Kidney (tissue), 14 donors: ENCODE data around the gene PTK6. TPM values are rescaled to one million over a fixed set of nuclear protein-coding genes. Genes with fewer than 3 reads are reported as not detected.

Experiments used
- DNase-seq, 5 donors: peaks; one replicate each; pipeline ENCODE4 v3.0.0-alpha.2; 2013 to 2020
- FAIRE-seq: peaks from 2 replicates; lab custom pipeline; 2012; peaks lifted over from hg19 to GRCh38; lab: Jason Lieb, UNC
- H3K27ac ChIP-seq, 2 donors: one replicate each; pipeline ENCODE4 v1.7.0; 2013; ENCODE audit warnings: low read depth in 2 of 2, low read length in 2 of 2, inconsistent platforms in 1 of 2
- H3K27me3 ChIP-seq: one replicate; pipeline ENCODE4 v1.7.1; 2013; ENCODE audit warnings: low read length, inconsistent platforms; ENCODE audit not compliant: control insufficient read depth, insufficient read depth
- H3K36me3 ChIP-seq, 3 donors: one replicate each; pipeline versions ENCODE4 v1.7.0 to v1.7.1; 2013; ENCODE audit warnings: low read length in 3 of 3, control low read depth in 1 of 3, inconsistent platforms in 1 of 3; ENCODE audit not compliant: insufficient read depth in 3 of 3, control insufficient read depth in 2 of 3
- H3K4me1 ChIP-seq, 3 donors: one replicate each; pipeline versions ENCODE4 v1.7.0 to v1.7.1; 2013; ENCODE audit warnings: low read length in 3 of 3, inconsistent platforms in 1 of 3, low read depth in 1 of 3; ENCODE audit not compliant: control insufficient read depth in 2 of 3, insufficient read depth in 2 of 3
- H3K4me3 ChIP-seq, 3 donors: one replicate each; pipeline versions ENCODE4 v1.7.0 to v1.8.1; 2013; ENCODE audit warnings: low read length in 3 of 3, control low read depth in 1 of 3, inconsistent platforms in 1 of 3
- H3K9ac ChIP-seq, 3 donors: one replicate each; pipeline versions ENCODE4 v1.7.0 to v1.7.1; 2013; ENCODE audit warnings: low read length in 3 of 3, control low read depth in 1 of 3, inconsistent platforms in 1 of 3
- H3K9me3 ChIP-seq, 3 donors: one replicate each; pipeline versions ENCODE4 v1.7.0 to v1.7.1; 2013; ENCODE audit warnings: low read length in 3 of 3, control low read depth in 1 of 3, inconsistent platforms in 1 of 3; ENCODE audit not compliant: control insufficient read depth in 2 of 3, insufficient read depth in 1 of 3
- CTCF ChIP-seq: IDR thresholded peaks from 3 replicates; pipeline ENCODE4 v1.5.1; 2012; ENCODE audit warnings: mild to moderate bottlenecking, moderate library complexity, borderline replicate concordance; ENCODE audit not compliant: insufficient read depth; ENCODE audit errors: extremely low read depth
- intact Hi-C: fragments of 100-400 bp; cut with DNase I; formaldehyde crosslinking; loops from one replicate; pipeline ENCODE4 v1.11.1; 2022
- polyA plus RNA-seq: library from polyadenylated mRNA; stranded (reverse); fragments of 350-450 nt; fragmentation: Illumina TruSeq; extraction: RNeasy Lipid Tissue Mini Kit (QIAGEN cat#74804); gene quantifications from one replicate; pipeline ENCODE4 v1.2.3, GENCODE V29; 2014; ENCODE audit warnings: low read depth, low replicate concordance; ENCODE audit not compliant: insufficient read depth
- total RNA-seq: library from RNA; stranded (reverse); fragmentation: NEBNext Ultra II Directional; extraction: Animal tissue kit (Norgen Biotek cat#: 25700); gene quantifications from one replicate; pipeline ENCODE4 v1.2.1, GENCODE V29; 2021
- donor health status: control.
- donor health status: control.
- donor health status: control.
- donor health status: control.
- donor health status: control.
- donor health status: DM: yes; HTN: yes; CAD: no.
- donor health status: Normal renal cell carcinoma (clear cell type).

PTK6 gene
- total and polyA plus RNA-seq, 2 donors from 2014 or later = 0.26 to 1.1 TPM

GRCh38 chr20:63543131-63543530 lies 6.0 kb upstream of the PTK6 start:
- Histone ChIP-seq H3K27me3 (no peaks in the 10 kb centered on the region), H3K9ac (no peak overlapping the region), H3K4me1 (no peaks in the 10 kb centered on the region), H3K9me3 (no peaks in the 10 kb centered on the region), H3K4me3 (no peak overlapping the region), H3K27ac (no peak overlapping the region), H3K36me3 (no peaks in the 10 kb centered on the region)
- DNase-seq = no peak
- no peak for FAIRE-seq
- TF ChIP-seq CTCF = no peak
- intact Hi-C loops = no loop called here

- Histone ChIP-seq H3K27me3 (no peaks in the 10 kb centered on the region), H3K4me3 (no peak overlapping the region), H3K27ac (no peak overlapping the region), H3K9ac (no peak overlapping the region), H3K4me1 (peaks cover 0 to 1% (median 0%) of the 10 kb centered on the region in 3 donors), H3K9me3 (no peaks in the 10 kb centered on the region), H3K36me3 (no peaks in the 10 kb centered on the region)
- intact Hi-C loops = no loop called here
- no peak for TF ChIP-seq CTCF
- no peak for FAIRE-seq
- DNase-seq = no peak
Observed at GRCh38 chr20:63542696-63543095, 5.5 kb upstream of the PTK6 start.

GRCh38 chr20:63542031-63542559 lies 4.9 kb upstream of the PTK6 start:
- H3K27ac ChIP-seq = no peak overlapping the region
- TF ChIP-seq CTCF = no peak
- H3K4me1 ChIP-seq = peaks cover 0 to 4% (median 0%) of the 10 kb centered on the region in 3 donors

GRCh38 chr20:63541371-63541770 lies 4.2 kb upstream of the PTK6 start:
- Histone ChIP-seq H3K27me3 (no peaks in the 10 kb centered on the region), H3K4me1 (peaks cover 0 to 4% (median 0%) of the 10 kb centered on the region in 3 donors), H3K27ac (no peak overlapping the region), H3K9ac (no peak overlapping the region), H3K4me3 (no peak overlapping the region), H3K36me3 (no peaks in the 10 kb centered on the region), H3K9me3 (no peaks in the 10 kb centered on the region)
- no peak for FAIRE-seq
- no peak for DNase-seq
- intact Hi-C loops = no loop called here
- no peak for TF ChIP-seq CTCF

More at GRCh38 chr20:63542031-63542559, 4.9 kb upstream of the PTK6 start:
- Histone ChIP-seq H3K36me3 (no peaks in the 10 kb centered on the region), H3K9me3 (no peaks in the 10 kb centered on the region), H3K9ac (no peak overlapping the region), H3K4me3 (no peak overlapping the region), H3K27me3 (no peaks in the 10 kb centered on the region)
- intact Hi-C loops = no loop called here
- no peak for FAIRE-seq
- no peak for DNase-seq
